Right kidney (tissue), 1 donor: Measurements from ENCODE around the gene PAK5.

Experiments used
- DNase-seq: peaks from one replicate; pipeline ENCODE4 v3.0.0-alpha.2; 2016

Gene PAK5

GRCh38 chr20:9574776-9575175 lies 264.1 kb downstream of the PAK5 start:
- DNase-seq = no peak

GRCh38 chr20:9574181-9574580 lies 264.7 kb downstream of the PAK5 start:
- DNase-seq = no peak

DNA sequence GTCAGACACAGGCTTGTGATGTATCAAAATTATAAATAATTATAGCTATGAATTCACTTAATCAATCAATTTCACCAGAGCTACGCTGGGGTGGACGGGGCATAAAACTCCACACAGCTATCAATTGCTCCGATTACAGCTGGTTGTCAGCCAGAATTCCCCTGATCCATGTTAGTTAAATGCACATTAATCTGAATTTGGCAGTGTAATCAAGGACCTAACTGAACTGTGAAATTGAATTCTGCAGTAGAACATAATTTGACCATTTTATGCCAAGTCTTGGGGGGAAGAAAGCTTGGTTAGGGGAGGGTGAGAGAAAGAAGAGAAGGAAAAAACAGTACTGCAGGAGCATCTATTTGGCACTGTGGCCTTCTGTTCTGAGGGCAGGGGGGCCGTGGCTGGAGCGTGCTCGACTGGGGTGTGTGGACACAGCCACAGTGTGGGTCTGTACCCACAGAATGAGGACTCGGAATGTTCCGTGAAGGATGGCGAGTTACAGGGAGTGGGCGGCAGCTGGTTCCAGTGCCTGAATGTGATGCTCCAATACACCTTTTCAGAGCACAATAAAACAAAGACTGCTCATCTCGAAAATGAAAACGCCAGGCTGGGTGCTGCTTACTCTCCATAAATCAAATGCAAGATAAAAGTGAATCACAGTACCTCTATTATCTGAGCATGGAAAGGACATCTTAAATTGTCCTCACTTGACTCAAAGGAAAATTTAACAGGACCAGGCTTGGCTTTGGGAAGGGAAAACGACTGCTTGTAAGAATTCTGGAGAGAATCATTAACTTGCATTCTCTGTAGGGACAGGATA lies 265.3 kb downstream of the PAK5 start:
- DNase-seq = peak; percentile 45

DNA sequence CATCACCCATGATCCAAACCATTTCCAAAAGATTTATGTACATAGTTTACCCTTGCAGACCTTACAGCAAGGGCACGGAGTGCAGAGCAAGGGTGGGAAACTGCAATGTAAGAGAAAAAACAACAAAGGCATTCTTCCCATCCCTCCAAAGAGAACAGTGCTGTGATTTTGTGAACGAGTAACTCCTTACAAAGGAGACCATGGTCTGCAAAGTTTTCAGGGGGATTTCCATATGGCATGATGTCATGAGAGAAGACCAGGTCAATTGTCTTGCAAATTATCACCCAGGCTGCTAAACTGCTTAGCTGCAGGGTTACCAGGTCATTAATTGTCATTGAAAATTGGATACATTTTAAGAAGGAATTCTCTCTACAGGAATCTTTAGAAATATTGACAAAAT lies 266.2 kb downstream of the PAK5 start:
- DNase-seq = no peak

DNA sequence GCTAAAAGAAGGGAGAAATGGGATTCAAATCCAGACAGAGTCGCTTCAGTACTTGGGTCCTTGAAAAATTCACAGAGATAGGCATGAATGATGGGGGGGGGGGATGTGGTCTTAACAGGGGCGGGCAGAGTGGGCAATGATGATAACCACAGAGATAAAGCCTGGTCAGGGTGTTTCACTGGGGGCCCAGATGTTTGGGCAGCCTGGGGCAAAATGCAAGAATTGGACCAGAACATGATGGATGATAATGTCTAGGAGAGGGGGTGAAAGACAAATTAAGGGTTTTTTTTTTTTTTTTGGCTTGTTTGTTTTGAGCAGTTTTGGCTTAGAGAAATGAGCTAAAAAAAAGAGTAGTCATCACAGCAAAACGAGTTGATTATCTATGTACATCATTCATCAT lies 267.1 kb downstream of the PAK5 start:
- DNase-seq = no peak

DNA sequence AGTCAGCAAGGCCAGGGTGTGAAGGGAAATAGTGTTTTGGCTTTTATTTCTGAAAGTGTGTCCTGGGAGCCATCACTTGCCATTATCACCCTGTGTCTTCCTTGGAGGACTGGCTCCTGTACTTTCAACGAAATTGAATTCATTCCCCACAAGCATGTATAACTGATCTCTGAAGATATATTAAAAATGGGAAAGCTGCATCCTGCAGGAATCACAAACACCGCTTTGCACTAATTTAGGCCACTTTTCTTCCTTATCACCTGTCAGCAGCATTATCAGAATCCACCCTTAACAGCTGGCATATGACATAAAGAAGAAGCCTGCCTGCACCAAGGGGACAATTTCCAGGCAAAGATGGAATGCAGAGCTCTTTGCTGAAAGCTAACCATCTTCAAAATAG lies 268.3 kb downstream of the PAK5 start:
- no peak for DNase-seq

- no peak for DNase-seq
Observed at GRCh38 chr20:9566977-9567376, 271.9 kb downstream of the PAK5 start.

- DNase-seq = no peak
Observed at GRCh38 chr20:9565910-9566550, 272.8 kb downstream of the PAK5 start.

DNA sequence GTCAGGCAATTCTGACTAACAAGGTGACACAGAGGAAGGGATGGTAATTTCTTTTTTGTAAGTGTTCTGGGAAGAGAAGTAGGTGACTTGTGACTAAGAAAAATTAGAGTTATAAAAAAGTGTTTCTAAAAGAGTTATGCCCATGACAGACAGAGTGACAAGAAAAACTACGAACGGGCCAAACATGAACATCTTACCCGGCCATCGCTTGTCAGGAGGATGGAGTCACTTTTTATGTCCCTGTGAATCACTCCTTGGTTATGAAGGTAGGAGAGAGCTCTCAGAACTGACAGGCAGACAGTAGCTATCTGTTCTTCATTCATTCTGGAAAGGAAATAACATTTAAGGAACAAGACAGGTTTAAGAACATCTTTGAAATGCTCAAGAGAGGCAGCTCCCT lies 281.5 kb downstream of the PAK5 start:
- DNase-seq = no peak

- DNase-seq = no peak
Observed at GRCh38 chr20:9555781-9556180, 283.1 kb downstream of the PAK5 start.

GRCh38 chr20:9551808-9552550 lies 286.9 kb downstream of the PAK5 start:
- DNase-seq = no peak

DNA sequence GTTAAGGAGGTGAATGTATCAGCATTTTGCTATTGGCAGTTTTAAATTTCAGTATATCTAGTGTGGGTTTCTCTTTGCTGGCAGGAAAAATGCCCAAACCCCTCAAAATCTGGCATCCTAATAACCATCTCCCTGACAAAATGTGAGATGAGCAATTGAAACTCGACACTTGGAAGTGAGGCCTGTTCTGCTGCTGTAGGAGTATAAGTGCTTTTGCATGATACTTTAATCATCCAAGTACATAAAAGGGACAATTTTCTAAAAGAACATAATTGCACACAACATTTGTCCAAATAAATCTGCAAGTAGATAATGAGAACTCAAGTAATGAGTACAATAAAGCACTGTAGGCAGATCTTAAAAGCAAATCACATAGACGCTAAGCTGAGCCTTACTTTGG lies 288.0 kb downstream of the PAK5 start:
- no peak for DNase-seq

DNA sequence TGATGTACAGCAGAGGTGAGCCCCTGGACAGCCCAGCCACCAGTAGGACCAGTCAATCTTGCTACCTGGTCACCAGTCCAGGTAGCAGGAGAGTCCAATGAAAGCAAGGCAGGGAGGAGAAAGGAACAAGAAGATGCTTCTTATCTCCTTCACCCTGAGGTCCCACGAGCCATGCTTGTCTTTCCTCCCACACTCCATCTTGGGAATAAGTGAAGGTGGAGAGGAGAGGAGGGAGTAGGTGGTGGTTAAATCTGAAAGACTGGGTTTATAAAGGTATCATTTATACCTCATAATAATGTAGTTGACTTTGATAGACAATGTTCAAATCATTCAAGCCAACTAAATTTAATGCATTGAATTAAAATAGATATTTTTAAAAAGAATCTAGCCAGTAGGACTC lies 288.6 kb downstream of the PAK5 start:
- no peak for DNase-seq

DNA sequence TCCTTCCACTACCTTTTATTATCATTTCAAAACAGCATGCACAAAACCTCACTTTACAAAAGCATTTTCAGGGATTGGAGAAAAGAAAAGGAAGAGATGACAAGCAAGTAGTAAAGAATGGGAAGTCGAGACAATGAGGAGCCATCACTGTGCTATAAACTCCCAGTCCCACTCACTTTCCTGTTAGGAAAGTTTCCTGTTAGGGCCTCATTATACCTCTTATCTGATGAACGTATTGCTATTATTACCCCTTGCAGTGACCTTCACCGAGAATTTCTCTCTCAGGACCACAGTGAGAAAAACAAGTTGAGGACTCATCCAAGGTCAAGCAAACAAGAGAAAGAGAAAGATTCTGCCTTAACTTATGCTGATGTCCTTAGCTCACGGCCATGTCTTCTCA lies 295.7 kb downstream of the PAK5 start:
- no peak for DNase-seq

DNA sequence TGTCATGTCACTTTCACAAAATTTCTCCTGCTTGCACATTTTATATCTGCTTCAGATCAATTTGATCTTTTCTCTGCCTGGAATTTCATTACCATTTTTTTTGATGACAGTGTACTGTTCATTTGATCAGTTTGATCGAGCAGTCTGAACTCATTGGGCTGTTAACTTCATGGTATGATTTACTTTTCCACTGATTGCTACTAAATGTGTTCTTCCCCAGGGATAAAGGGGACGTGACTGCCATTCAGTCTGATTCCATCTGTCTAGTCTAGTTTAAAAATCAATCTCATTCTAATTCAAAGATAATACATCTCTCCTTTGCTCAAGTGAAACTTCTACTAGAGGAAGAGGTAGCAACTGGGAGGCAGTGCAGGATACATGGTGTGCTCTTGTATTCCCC lies 303.4 kb downstream of the PAK5 start:
- no peak for DNase-seq

GRCh38 chr20:9534025-9534424 lies 304.9 kb downstream of the PAK5 start:
- no peak for DNase-seq

- DNase-seq = no peak
Observed at GRCh38 chr20:9532069-9532838, 306.6 kb downstream of the PAK5 start.

GRCh38 chr20:9531581-9531980 lies 307.3 kb downstream of the PAK5 start:
- no peak for DNase-seq

DNA sequence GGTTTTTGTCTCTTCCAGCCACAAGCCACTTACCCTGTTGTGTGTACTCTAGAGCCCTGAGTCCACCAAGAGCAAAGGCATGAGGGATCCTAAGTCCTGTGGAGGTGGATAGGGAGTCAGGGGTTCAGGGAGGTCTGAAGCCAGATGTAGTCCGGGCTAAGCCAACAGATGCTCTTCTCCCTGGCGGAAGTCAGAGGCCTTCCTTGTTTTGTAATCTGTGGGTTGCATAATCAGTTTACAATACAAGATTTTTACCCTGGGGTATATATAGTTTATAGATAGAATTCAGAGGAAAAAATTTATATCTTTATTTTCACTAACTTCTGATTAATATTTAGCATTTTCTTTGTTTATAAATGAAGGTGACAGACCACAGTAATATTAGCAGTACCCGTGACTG lies 315.2 kb downstream of the PAK5 start:
- DNase-seq = no peak

GRCh38 chr20:9520086-9520485 lies 318.8 kb downstream of the PAK5 start:
- no peak for DNase-seq

GRCh38 chr20:9518576-9519175 lies 320.2 kb downstream of the PAK5 start:
- DNase-seq = no peak
